Mesothelial cell of epicardium (in vitro differentiated cells): ENCODE results near the gene FGF18. TPM values are rescaled to one million over a fixed set of nuclear protein-coding genes. Genes with fewer than 3 reads are reported as not detected.

Experiments
- DNase-seq, 2 experiments: peaks; one replicate each; pipeline ENCODE4 v3.0.0; 2021; ENCODE audit warnings: low spot score in 2 of 2; ENCODE audit not compliant: unreplicated experiment in 2 of 2
- H3K27ac Mint-ChIP-seq: 2 replicates; pipeline ENCODE4 v1.8.0; 2021; ENCODE audit warnings: mixed read lengths
- H3K27me3 Mint-ChIP-seq: 2 replicates; pipeline ENCODE4 v1.8.0; 2021; ENCODE audit warnings: low read depth, mixed read lengths
- H3K36me3 Mint-ChIP-seq: 2 replicates; pipeline ENCODE4 v1.8.0; 2021; ENCODE audit warnings: mixed read lengths
- H3K4me1 Mint-ChIP-seq: 2 replicates; pipeline ENCODE4 v1.8.0; 2021; ENCODE audit warnings: mixed read lengths
- H3K4me3 Mint-ChIP-seq: 2 replicates; pipeline ENCODE4 v1.8.0; 2021; ENCODE audit warnings: mild to moderate bottlenecking, moderate library complexity, mixed read lengths
- H3K9me3 Mint-ChIP-seq: 2 replicates; pipeline ENCODE4 v1.8.0; 2021; ENCODE audit warnings: mixed read lengths
- CTCF ChIP-seq: fragments of 200-600 bp; sonication (generic); IDR thresholded peaks from one replicate; pipeline ENCODE4 v1.5.0; 2021; ENCODE audit warnings: antibody characterized with exemption; ENCODE audit not compliant: unreplicated experiment
- total RNA-seq: library from RNA; stranded (reverse); gene quantifications from 3 replicates; pipeline ENCODE4 v1.2.1, GENCODE V29; 2021

FGF18 gene
- total RNA-seq, 1 donor from 2014 or later, result 10.2 TPM

- H3K9me3 Mint-ChIP-seq, result no peaks in the 10 kb centered on the region
- peak overlapping the region; percentile 87 for H3K27ac Mint-ChIP-seq
- TF ChIP-seq CTCF, result no peak
- H3K4me1 Mint-ChIP-seq, result peaks cover 32% of the 10 kb centered on the region
- H3K36me3 Mint-ChIP-seq, result no peaks in the 10 kb centered on the region
- DNase-seq, result peak in 1 of 2 experiments; percentile 74
- H3K27me3 Mint-ChIP-seq, result peaks cover 27% of the 10 kb centered on the region
- H3K4me3 Mint-ChIP-seq, result peak overlapping the region; percentile 81
Observed at GRCh38 chr5:171420431-171421241, 1.2 kb downstream of the FGF18 start.

- Mint-ChIP-seq H3K4me1 (peaks cover 37% of the 10 kb centered on the region), H3K27ac (peak overlapping the region; percentile 87), H3K36me3 (no peaks in the 10 kb centered on the region), H3K4me3 (peak overlapping the region; percentile 81), H3K27me3 (peaks cover 27% of the 10 kb centered on the region), H3K9me3 (no peaks in the 10 kb centered on the region)
- TF ChIP-seq CTCF, result no peak
- DNase-seq, result no peak
Observed at GRCh38 chr5:171421331-171422262, 2.1 kb downstream of the FGF18 start.

GRCh38 chr5:171422495-171422894 lies 3.0 kb downstream of the FGF18 start:
- no peaks in the 10 kb centered on the region for H3K36me3 Mint-ChIP-seq
- H3K27ac Mint-ChIP-seq, result no peak overlapping the region
- H3K9me3 Mint-ChIP-seq, result no peaks in the 10 kb centered on the region
- no peak for TF ChIP-seq CTCF
- DNase-seq, result no peak
- peaks cover 38% of the 10 kb centered on the region for H3K4me1 Mint-ChIP-seq
- no peak overlapping the region for H3K4me3 Mint-ChIP-seq
- H3K27me3 Mint-ChIP-seq, result peaks cover 27% of the 10 kb centered on the region

- H3K27ac Mint-ChIP-seq, result no peak overlapping the region
- no peak for TF ChIP-seq CTCF
- no peak for DNase-seq
- no peaks in the 10 kb centered on the region for H3K9me3 Mint-ChIP-seq
- no peak overlapping the region for H3K4me3 Mint-ChIP-seq
- no peaks in the 10 kb centered on the region for H3K36me3 Mint-ChIP-seq
- H3K4me1 Mint-ChIP-seq, result peaks cover 44% of the 10 kb centered on the region
- peaks cover 27% of the 10 kb centered on the region for H3K27me3 Mint-ChIP-seq
Observed at GRCh38 chr5:171422902-171423663, 3.6 kb downstream of the FGF18 start.

GRCh38 chr5:171424726-171425125 lies 5.3 kb downstream of the FGF18 start:
- DNase-seq, result no peak
- H3K4me3 Mint-ChIP-seq, result no peak overlapping the region
- H3K4me1 Mint-ChIP-seq, result peaks cover 48% of the 10 kb centered on the region
- peaks cover 27% of the 10 kb centered on the region for H3K27me3 Mint-ChIP-seq
- H3K36me3 Mint-ChIP-seq, result no peaks in the 10 kb centered on the region
- H3K9me3 Mint-ChIP-seq, result no peaks in the 10 kb centered on the region
- no peak for TF ChIP-seq CTCF
- H3K27ac Mint-ChIP-seq, result peak overlapping the region; percentile 89
